NCI-H2196 (cell line): ENCODE measurements around the gene ADAMTSL1.
A peak's percentile ranks its signal among the peaks of the same experiment; 100 is the strongest.

Experiments used
- DNase-seq: peaks from one replicate; lab custom pipeline; 2025; ENCODE audit not compliant: unreplicated experiment; lab: John Stamatoyannopoulos, UW

Gene ADAMTSL1

DNA sequence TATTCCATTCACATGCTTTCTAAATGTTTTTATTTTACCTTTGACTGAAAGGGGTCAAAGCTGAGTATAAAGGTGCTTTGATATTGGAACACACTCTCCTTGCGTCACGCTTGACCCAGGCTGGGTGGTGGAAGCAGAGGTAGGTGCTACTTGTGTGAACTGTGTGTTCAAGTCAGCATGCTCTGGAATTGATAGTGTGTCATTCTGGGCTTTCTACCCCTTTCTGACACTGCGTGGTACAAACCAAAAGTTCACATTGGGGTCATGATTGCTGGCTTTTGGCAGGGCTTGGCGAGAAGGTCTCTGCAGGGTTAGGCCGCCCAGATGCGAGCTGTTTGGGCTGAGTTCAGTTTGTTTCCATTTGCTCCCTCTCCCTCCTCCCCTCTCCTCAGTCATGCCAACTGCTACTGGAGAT lies 131.8 kb downstream of the ADAMTSL1 start:
- no peak for DNase-seq

DNA sequence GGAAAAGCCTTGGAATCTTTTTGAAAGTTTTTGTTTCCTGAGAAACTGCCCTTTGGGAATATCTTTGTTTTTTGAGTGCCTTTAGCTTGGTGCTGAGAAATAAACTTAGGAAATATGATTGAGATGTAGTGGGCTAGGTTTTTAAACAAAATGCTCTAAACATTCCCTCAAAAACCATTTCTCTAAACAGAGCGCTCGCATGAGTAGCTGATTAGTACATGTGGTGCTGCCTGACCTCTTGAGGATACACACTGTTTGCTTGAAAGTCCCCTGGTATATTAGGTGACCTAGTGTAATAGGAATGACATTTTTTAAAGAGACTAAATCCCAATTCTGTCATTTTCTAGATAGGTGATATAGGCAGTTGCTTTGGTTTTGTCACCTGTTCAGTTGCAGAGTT lies 132.3 kb downstream of the ADAMTSL1 start:
- DNase-seq = no peak

GRCh38 chr9:18606846-18607245 lies 132.9 kb downstream of the ADAMTSL1 start:
- peak; percentile 36 for DNase-seq

DNA sequence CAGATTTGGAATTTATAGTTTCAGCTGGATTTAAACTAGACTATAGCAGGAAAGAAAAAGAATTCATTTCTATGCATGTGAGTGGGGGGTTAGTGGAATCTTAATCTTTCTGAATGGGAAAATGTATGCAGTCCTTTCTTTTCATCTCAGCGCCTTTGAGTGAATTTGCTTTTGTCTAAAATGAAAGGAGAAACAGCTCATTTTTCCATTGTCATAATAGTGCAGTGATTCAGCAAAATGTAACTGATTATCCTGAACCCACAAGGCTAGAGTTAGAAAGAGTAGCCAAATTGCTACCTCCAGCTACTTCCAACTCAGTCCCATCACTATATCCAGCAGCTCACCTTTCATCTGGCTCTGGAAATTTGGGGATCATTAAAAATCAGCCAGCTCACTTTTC lies 134.4 kb downstream of the ADAMTSL1 start:
- DNase-seq = no peak

- peak; percentile 35 for DNase-seq
These were observed 137.0 kb downstream of the ADAMTSL1 start for GRCh38 chr9:18610956-18611355.

- DNase-seq = peak; percentile 25
These were observed 138.0 kb downstream of the ADAMTSL1 start for GRCh38 chr9:18611971-18612370.

DNA sequence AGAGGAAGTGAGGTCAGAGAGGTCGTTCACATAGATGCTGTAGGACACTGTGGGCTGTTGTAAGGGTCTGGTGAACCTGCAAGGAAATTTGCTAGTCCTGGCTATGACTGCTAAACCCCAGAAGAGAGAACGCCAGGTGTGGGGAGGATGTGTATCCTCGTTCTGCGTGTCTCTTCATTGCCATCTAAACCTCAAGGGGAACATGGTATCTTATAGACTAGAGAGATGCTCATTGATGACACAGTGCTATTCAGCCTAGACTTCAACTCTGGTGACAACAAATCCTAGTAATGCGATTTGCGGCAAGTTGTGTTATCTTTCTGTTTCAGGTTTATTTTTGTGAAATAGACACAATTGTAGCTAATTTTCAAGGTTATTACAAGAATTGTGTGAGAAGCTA lies 140.2 kb downstream of the ADAMTSL1 start:
- no peak for DNase-seq

- no peak for DNase-seq
These were observed 140.7 kb downstream of the ADAMTSL1 start for GRCh38 chr9:18614651-18615050.

DNA sequence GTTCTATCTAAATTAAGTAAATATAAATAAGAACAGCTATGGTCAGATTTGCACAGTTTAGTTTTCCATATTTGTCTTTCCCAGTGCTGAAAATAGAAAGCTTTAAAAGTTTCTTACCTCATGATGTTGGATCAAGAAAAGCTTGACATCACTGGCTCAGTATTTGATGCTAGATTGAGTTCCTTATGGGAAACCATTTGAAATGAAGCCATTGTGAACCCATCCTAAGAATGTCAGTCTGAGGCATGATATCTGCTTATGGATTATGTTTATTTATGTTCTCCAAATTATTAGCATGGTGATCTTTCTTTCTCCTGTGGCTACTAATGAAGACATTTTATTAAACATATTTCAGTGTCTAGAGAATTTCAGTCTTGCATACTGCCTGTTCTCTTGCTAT lies 143.0 kb downstream of the ADAMTSL1 start:
- no peak for DNase-seq

DNA sequence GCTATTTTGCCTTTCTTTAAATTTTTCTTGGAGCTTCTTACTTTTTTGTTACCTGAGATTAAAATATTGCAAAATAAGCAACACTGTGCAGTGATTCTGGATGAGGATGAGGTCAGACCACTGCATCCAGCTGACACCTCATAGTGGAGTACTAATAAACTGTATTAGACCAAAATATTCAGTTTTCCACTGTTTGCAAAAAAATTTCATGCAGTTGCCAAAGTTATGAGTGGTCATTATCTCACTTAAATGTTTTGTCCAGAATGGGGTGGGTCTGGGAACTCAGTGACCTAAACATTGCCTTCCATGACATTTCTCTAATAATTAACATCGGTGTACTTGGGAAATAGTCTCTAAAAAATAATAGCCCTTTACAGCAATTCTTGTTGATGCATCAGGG lies 143.8 kb downstream of the ADAMTSL1 start:
- no peak for DNase-seq

- DNase-seq = no peak
These were observed 144.9 kb downstream of the ADAMTSL1 start for GRCh38 chr9:18618862-18619261.

DNA sequence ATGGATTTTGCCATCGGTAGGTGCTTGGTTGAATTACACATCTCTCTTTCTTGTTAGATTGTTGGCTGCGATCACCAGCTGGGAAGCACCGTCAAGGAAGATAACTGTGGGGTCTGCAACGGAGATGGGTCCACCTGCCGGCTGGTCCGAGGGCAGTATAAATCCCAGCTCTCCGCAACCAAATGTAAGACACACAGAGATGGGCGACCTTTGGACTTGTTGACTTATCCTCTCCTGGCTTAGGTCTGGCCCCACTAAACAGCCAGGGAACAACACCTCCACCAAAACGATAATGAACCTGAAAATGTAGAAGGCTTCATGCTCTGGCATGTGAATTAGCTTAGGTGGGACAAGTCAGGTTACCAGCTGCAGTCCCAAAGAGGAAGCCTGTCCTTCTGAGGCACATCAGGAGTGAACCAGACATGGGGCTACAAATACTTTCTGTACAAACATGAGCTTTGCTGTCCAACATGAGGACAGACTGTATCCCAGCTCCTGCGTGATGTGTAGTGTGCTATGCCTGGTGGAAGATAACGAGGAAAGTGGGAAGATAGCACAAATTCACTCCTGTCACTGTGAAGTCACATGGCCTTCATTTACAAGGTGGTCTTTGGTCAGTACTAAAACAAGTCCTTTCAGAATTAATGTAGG lies 148.4 kb downstream of the ADAMTSL1 start:
- no peak for DNase-seq

- no peak for DNase-seq
These were observed 149.5 kb downstream of the ADAMTSL1 start for GRCh38 chr9:18623221-18624079.

GRCh38 chr9:18626046-18626698 lies 152.2 kb downstream of the ADAMTSL1 start:
- DNase-seq = peak; percentile 2

DNA sequence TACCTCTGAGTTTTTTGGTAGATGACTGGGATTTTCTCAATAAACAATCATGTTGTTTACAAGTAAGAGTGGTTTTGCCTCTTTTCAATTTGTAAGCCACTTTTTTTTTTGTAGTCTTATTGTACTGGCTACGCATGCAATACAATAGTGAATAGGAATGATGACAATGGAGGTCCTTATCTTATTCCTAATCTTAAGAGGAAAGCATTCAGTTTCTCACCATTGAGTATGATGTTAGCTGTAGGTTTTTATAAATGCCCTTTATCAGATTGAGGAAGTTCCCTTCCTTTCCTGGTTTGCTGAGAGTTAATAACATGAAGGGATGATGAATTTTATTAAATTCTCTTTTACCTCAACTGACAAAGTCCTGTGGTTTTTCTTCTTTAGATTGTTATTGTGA lies 155.2 kb downstream of the ADAMTSL1 start:
- no peak for DNase-seq

DNA sequence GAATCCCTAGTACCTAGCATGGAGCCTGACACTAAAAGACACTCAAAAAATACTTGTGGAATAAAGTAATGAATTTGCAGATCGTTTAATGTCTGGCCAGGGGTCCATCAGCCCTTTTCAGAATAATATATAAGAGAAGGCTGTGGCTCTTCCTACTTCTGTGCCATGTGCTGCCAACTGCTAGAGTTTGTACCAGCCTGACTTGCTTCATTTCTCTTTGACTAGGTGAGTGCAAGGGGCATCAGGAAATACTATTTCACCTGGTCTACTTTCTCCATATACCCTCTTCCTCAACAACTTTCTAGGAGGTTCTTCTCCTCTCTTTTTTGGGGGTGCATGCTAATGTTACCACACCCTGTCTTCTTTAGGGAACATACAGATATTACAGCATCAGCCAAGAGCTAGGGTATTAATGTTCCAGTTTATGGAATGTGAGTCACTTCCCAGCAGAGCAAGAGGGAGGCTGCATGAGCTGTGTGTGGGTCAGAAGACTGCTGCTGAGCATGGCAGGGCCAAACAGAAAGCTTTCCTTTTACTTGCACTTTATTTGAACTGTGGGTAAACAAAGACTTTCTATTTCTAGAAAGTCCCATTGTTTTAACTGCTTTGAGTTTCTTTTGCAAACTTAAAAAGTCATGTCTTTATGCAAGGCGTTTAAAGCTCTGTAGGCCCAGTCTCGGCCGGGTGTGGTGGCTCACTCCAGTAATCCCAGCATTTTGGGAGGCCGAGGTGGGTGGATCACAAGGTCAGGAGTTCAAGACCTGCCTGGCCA lies 158.9 kb downstream of the ADAMTSL1 start:
- DNase-seq = no peak

GRCh38 chr9:18636781-18637180 lies 162.8 kb downstream of the ADAMTSL1 start:
- DNase-seq = no peak

- DNase-seq = no peak
These were observed 164.7 kb downstream of the ADAMTSL1 start for GRCh38 chr9:18638371-18639249.

DNA sequence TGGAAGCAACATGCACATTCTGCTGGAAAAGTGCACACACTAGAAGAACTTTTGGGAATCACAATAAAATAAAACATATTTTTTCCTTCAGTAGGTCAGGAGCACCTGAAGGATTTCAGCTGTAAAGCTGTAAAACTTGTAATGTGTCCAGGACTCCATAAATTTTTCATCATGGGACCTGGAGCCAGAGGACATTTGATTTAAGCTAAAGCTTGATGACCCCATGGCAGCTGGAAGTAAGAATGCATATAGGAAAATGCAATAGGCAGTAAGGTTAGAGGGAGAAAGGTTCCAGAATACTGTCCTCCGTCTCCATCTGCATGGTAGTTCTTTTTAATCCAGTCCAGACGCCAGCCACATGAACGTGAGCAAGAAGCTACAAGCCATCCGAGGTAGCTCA lies 166.0 kb downstream of the ADAMTSL1 start:
- no peak for DNase-seq
